Naive thymus-derived CD8-positive, alpha-beta T cell (primary cell): ENCODE measurements around the gene KAZN. TPM values are rescaled to one million over a fixed set of nuclear protein-coding genes. Genes with fewer than 3 reads are reported as not detected.

Source experiments
- ATAC-seq, 2 donors: fragments of 150-1000 bp; cut with Tn5 transposase in 1 of 2; sonication (Bioruptor Pico), chemical (Tn5 transposase) in 1 of 2; 1 replicate in 1 of 2; 2 replicates in 1 of 2; pipeline ENCODE4 v1.10.0; 2021; ENCODE audit warnings: mild to moderate bottlenecking in 2 of 2, moderate library complexity in 2 of 2
- POLR2A ChIA-PET: fragments of 350-600 bp; sonication (Branson Sonifier 250); formaldehyde crosslinking; loops from one replicate; lab custom pipeline; 2021; ENCODE audit warnings: antibody characterized with exemption; lab: Charles Lee
- DNase-seq, 10 donors: peaks; one replicate each; pipeline versions ENCODE4 v3.0.0 to v3.0.0-alpha.2; 2020 to 2022
- H3K27ac Mint-ChIP-seq, 10 donors: one replicate each; pipeline ENCODE4 v1.8.0; 2020 to 2022; ENCODE audit warnings: mild to moderate bottlenecking in 10 of 10, mixed read lengths in 10 of 10, moderate library complexity in 4 of 10, inconsistent platforms in 1 of 10
- H3K27me3 Mint-ChIP-seq, 5 donors: one replicate each; pipeline ENCODE4 v1.8.0; 2021 to 2022; ENCODE audit warnings: mixed read lengths in 5 of 5
- H3K36me3 Mint-ChIP-seq, 3 donors: one replicate each; pipeline ENCODE4 v1.8.0; 2020 to 2022; ENCODE audit warnings: mixed read lengths in 3 of 3, mild to moderate bottlenecking in 2 of 3, inconsistent platforms in 1 of 3
- H3K4me1 Mint-ChIP-seq, 4 donors: one replicate each; pipeline ENCODE4 v1.8.0; 2021 to 2022; ENCODE audit warnings: mixed read lengths in 4 of 4
- H3K4me3 Mint-ChIP-seq, 10 donors: one replicate each; pipeline ENCODE4 v1.8.0; 2020 to 2022; ENCODE audit warnings: mild to moderate bottlenecking in 10 of 10, mixed read lengths in 10 of 10, moderate library complexity in 6 of 10, inconsistent platforms in 1 of 10
- H3K9me3 Mint-ChIP-seq, 9 donors: one replicate each; pipeline ENCODE4 v1.8.0; 2020 to 2022; ENCODE audit warnings: mixed read lengths in 9 of 9, mild to moderate bottlenecking in 3 of 9, inconsistent platforms in 1 of 9, moderate library complexity in 1 of 9
- polyA plus RNA-seq, 3 donors: library from polyadenylated mRNA; unstranded; fragments of 300-500 nt; fragmentation: Illumina TruSeq; gene quantifications; one replicate each; pipeline ENCODE4 v1.2.3, GENCODE V29; 2021
- total RNA-seq, 8 experiments: library from RNA in 2 of 8; stranded (reverse) in 2 of 8; gene quantifications; one replicate each; pipeline ENCODE4 v1.2.3 and lab custom pipeline; 2021 to 2026

KAZN gene
- total and polyA plus RNA-seq, 5 experiments from 2014 or later, result 0.02 to 0.63 (median 0.12) TPM; not detected in 1

GRCh38 chr1:14639291-14640050 is 41.0 kb downstream of the KAZN start:
- Mint-ChIP-seq H3K27ac (no peak overlapping the region), H3K9me3 (peaks cover 3 to 21% (median 9%) of the 10 kb centered on the region in 9 donors), H3K4me1 (no peaks in the 10 kb centered on the region), H3K36me3 (peaks cover 0 to under 1% (median 0%) of the 10 kb centered on the region in 3 donors), H3K4me3 (no peak overlapping the region), H3K27me3 (peaks cover 0 to 10% (median 3%) of the 10 kb centered on the region in 5 donors)
- POLR2A ChIA-PET, result no interaction called here
- ATAC-seq, result no peak
- no peak for DNase-seq

- Mint-ChIP-seq H3K36me3 (peaks cover 0 to 7% (median 0%) of the 10 kb centered on the region in 3 donors), H3K4me3 (no peak overlapping the region), H3K9me3 (peaks cover 7 to 36% (median 18%) of the 10 kb centered on the region in 9 donors), H3K27ac (no peak overlapping the region), H3K4me1 (no peaks in the 10 kb centered on the region), H3K27me3 (peaks cover under 1 to 21% (median 3%) of the 10 kb centered on the region in 5 donors)
- DNase-seq, result no peak
- ATAC-seq, result no peak
- POLR2A ChIA-PET, result no interaction called here
Observed at GRCh38 chr1:14642712-14643111, 44.2 kb downstream of the KAZN start.

GRCh38 chr1:14646973-14647372 is 48.5 kb downstream of the KAZN start:
- ATAC-seq, result no peak
- Mint-ChIP-seq H3K27ac (no peak overlapping the region), H3K27me3 (peaks cover 0 to 26% (median 3%) of the 10 kb centered on the region in 5 donors), H3K4me3 (no peak overlapping the region), H3K4me1 (no peaks in the 10 kb centered on the region), H3K9me3 (peaks cover 0 to 28% (median 12%) of the 10 kb centered on the region in 9 donors), H3K36me3 (peaks cover 0 to 7% (median 0%) of the 10 kb centered on the region in 3 donors)
- no peak for DNase-seq
- POLR2A ChIA-PET, result no interaction called here

GRCh38 chr1:14647777-14648176 is 49.3 kb downstream of the KAZN start:
- Mint-ChIP-seq H3K27ac (no peak overlapping the region), H3K4me3 (no peak overlapping the region), H3K9me3 (peaks cover 0 to 25% (median 12%) of the 10 kb centered on the region in 9 donors), H3K4me1 (no peaks in the 10 kb centered on the region), H3K36me3 (peaks cover 0 to 7% (median 0%) of the 10 kb centered on the region in 3 donors), H3K27me3 (peaks cover 0 to 26% (median 3%) of the 10 kb centered on the region in 5 donors)
- POLR2A ChIA-PET, result no interaction called here
- no peak for ATAC-seq
- DNase-seq, result no peak

GRCh38 chr1:14648391-14648790 is 49.9 kb downstream of the KAZN start:
- DNase-seq (no peak), ATAC-seq (no peak)
- Mint-ChIP-seq H3K27ac (no peak overlapping the region), H3K4me3 (no peak overlapping the region), H3K4me1 (no peaks in the 10 kb centered on the region), H3K36me3 (peaks cover 0 to 7% (median 0%) of the 10 kb centered on the region in 3 donors), H3K27me3 (peaks cover 0 to 26% (median 3%) of the 10 kb centered on the region in 5 donors), H3K9me3 (peaks cover 0 to 21% (median 12%) of the 10 kb centered on the region in 9 donors)
- POLR2A ChIA-PET, result no interaction called here

- no peak overlapping the region for H3K27ac Mint-ChIP-seq
- no peak for ATAC-seq
- H3K9me3 Mint-ChIP-seq, result peaks cover 0 to 18% (median 12%) of the 10 kb centered on the region in 9 donors
- DNase-seq, result no peak
- peaks cover 0 to 7% (median 0%) of the 10 kb centered on the region in 3 donors for H3K36me3 Mint-ChIP-seq
- peaks cover 0 to 26% (median 3%) of the 10 kb centered on the region in 5 donors for H3K27me3 Mint-ChIP-seq
- no peak overlapping the region for H3K4me3 Mint-ChIP-seq
- no peaks in the 10 kb centered on the region for H3K4me1 Mint-ChIP-seq
- POLR2A ChIA-PET, result no interaction called here
Observed at GRCh38 chr1:14648896-14649855, 50.7 kb downstream of the KAZN start.

- POLR2A ChIA-PET, result no interaction called here
- Mint-ChIP-seq H3K4me1 (no peaks in the 10 kb centered on the region), H3K27ac (no peak overlapping the region), H3K27me3 (peaks cover 0 to 26% (median 3%) of the 10 kb centered on the region in 5 donors), H3K9me3 (peaks cover 0 to 12% (median 7%) of the 10 kb centered on the region in 9 donors), H3K36me3 (peaks cover 0 to 1% (median 0%) of the 10 kb centered on the region in 3 donors), H3K4me3 (no peak overlapping the region)
- ATAC-seq (no peak), DNase-seq (no peak)
Observed at GRCh38 chr1:14649976-14650375, 51.5 kb downstream of the KAZN start.

GRCh38 chr1:14650951-14651350 is 52.5 kb downstream of the KAZN start:
- H3K27ac Mint-ChIP-seq, result no peak overlapping the region
- POLR2A ChIA-PET, result no interaction called here
- ATAC-seq (no peak), DNase-seq (no peak)
- H3K4me1 Mint-ChIP-seq, result no peaks in the 10 kb centered on the region
- peaks cover 0 to 19% (median 3%) of the 10 kb centered on the region in 5 donors for H3K27me3 Mint-ChIP-seq
- H3K9me3 Mint-ChIP-seq, result peaks cover 0 to 2% (median 0%) of the 10 kb centered on the region in 9 donors
- H3K36me3 Mint-ChIP-seq, result no peaks in the 10 kb centered on the region
- no peak overlapping the region for H3K4me3 Mint-ChIP-seq

- Mint-ChIP-seq H3K27ac (no peak overlapping the region), H3K4me1 (no peaks in the 10 kb centered on the region), H3K27me3 (peaks cover 0 to 10% (median 5%) of the 10 kb centered on the region in 5 donors), H3K4me3 (no peak overlapping the region), H3K9me3 (no peaks in the 10 kb centered on the region), H3K36me3 (no peaks in the 10 kb centered on the region)
- DNase-seq (no peak), ATAC-seq (no peak)
- POLR2A ChIA-PET, result no interaction called here
Observed at GRCh38 chr1:14652840-14653239, 54.4 kb downstream of the KAZN start.

GRCh38 chr1:14653461-14653960 is 55.0 kb downstream of the KAZN start:
- POLR2A ChIA-PET, result no interaction called here
- ATAC-seq, result no peak

GRCh38 chr1:14654554-14654953 is 56.1 kb downstream of the KAZN start:
- H3K27me3 Mint-ChIP-seq, result peaks cover 0 to 5% (median 4%) of the 10 kb centered on the region in 5 donors
- no peaks in the 10 kb centered on the region for H3K9me3 Mint-ChIP-seq
- DNase-seq (no peak), ATAC-seq (no peak)
- no peaks in the 10 kb centered on the region for H3K4me1 Mint-ChIP-seq
- POLR2A ChIA-PET, result no interaction called here
- H3K4me3 Mint-ChIP-seq, result no peak overlapping the region
- H3K27ac Mint-ChIP-seq, result no peak overlapping the region
- no peaks in the 10 kb centered on the region for H3K36me3 Mint-ChIP-seq

More at GRCh38 chr1:14653461-14653960, 55.0 kb downstream of the KAZN start:
- no peaks in the 10 kb centered on the region for H3K4me1 Mint-ChIP-seq
- no peak for DNase-seq
- peaks cover 0 to 5% (median 4%) of the 10 kb centered on the region in 5 donors for H3K27me3 Mint-ChIP-seq
- no peaks in the 10 kb centered on the region for H3K36me3 Mint-ChIP-seq
- H3K4me3 Mint-ChIP-seq, result no peak overlapping the region
- no peaks in the 10 kb centered on the region for H3K9me3 Mint-ChIP-seq
- no peak overlapping the region for H3K27ac Mint-ChIP-seq

GRCh38 chr1:14655385-14655784 is 56.9 kb downstream of the KAZN start:
- DNase-seq (no peak), ATAC-seq (no peak)
- H3K4me3 Mint-ChIP-seq, result no peak overlapping the region
- no peaks in the 10 kb centered on the region for H3K9me3 Mint-ChIP-seq
- no peak overlapping the region for H3K27ac Mint-ChIP-seq
- POLR2A ChIA-PET, result no interaction called here
- H3K36me3 Mint-ChIP-seq, result no peaks in the 10 kb centered on the region
- H3K27me3 Mint-ChIP-seq, result peaks cover 0 to 8% (median 4%) of the 10 kb centered on the region in 5 donors
- H3K4me1 Mint-ChIP-seq, result no peaks in the 10 kb centered on the region
